GM21360 (cell line): ENCODE data around the gene NINL.
A peak's percentile ranks its signal among the peaks of the same experiment; 100 is the strongest.

Source experiments
- ATAC-seq: cut with Tn5 transposase; IDR thresholded peaks from one replicate; pipeline ENCODE4 v1.9.1; 2021; ENCODE audit warnings: mild to moderate bottlenecking, moderate library complexity; ENCODE audit not compliant: unreplicated experiment

NINL gene

GRCh38 chr20:25439328-25439727 is 146.0 kb downstream of the NINL start:
- ATAC-seq, result no peak

GRCh38 chr20:25437153-25437581 is 148.2 kb downstream of the NINL start:
- ATAC-seq, result no peak

GRCh38 chr20:25424536-25424935 is 160.8 kb downstream of the NINL start:
- ATAC-seq, result no peak

DNA sequence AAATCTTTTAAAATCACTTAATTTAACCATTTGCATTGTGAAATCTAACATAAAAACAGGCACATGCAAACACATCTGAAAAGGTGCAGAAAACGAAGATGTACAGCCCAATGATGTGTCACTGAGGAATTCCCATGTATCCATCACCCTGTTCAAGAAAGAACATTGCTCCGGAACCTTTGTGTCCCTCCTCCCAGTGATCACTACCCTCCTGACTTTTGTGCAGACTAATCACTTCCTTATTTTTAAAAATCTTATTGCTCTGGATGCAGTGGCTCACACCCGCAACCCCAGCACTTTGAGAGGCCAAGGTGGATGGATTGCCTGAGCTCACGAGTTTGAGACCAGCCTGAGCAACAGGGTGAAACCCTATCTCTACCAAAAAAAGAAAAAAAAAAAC is 163.3 kb downstream of the NINL start:
- ATAC-seq, result no peak

- ATAC-seq, result no peak
Measured at GRCh38 chr20:25421102-25421501, 164.2 kb downstream of the NINL start.

DNA sequence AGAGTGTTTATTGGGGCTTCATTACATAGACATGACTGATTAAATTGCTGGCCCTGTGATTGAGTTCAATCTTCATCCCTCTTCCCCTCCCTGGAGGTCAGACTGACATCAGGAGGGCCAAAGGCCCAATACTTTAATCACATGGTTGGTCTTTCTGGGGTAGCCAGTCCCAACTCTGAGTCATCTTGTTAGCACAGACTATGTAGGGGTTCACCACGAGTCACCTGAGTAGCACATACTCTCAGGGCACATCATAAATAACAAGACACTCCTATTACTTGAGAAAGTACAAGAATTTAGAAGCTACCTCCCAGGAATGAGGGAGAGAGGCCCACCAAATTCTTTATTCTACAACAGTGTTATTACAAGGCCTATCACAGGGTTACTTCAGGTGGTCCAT is 166.6 kb downstream of the NINL start:
- no peak for ATAC-seq

GRCh38 chr20:25408890-25409289 is 176.4 kb downstream of the NINL start:
- ATAC-seq, result no peak

GRCh38 chr20:25408170-25408547 is 177.2 kb downstream of the NINL start:
- ATAC-seq, result no peak

DNA sequence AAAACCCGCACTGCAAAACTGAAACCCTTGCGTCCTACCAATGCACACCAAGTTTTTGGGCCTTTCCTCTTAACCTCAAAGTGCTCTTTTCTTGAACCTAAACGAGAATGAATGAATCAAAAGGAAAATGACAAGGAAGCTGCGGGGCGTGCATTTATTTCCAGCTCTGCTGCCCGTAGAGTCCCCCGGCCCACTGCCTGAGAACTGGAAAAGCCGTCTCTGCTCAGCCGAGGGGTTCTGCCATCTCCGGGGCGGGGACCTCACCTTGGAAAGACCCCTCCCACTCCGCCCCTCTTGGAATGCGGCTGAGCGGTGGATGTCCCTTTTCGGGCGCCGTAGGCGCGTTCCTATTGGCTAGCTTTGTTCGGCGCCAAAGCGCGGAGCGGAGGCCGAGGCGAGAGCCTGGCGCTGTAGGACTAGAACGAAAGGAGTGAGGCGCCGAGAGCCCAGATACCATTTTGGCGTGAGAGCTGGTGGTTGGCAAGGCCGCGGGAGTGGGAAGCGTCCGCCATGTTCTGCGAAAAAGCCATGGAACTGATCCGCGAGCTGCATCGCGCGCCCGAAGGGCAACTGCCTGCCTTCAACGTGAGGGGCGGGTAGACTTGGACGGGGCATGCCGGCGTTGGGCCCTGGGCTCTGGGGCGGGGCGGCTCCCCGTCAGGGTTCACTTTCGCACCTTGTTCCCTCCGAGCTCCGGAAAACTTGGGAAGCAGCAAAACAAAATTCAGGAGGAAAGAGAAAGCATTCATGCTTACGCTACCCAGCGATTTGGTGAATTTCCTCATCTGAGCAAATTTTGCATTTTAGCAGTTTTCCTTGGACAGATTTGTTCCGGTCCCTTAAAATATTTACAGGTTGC is 177.8 kb downstream of the NINL start, which contains the start of gene GINS1:
Gene GINS1, plus strand, starts transcription at position 363 of the 859 bp plus-strand sequence. Its CDS starts 148 bp downstream, at position 511.
- peak; percentile 80 for ATAC-seq
